Activated T-cell treated with anti-CD3 and anti-CD28 coated beads, Interleukin-2, amount 50 U/mL, for 1 hour (primary cell): ENCODE measurements around the gene CLCNKA.
"Not testable (repeated sequence)": the region's sequence is repeated elsewhere in the genome, so short reads cannot be mapped to it uniquely, and the experiment has no call there.

Experiments
- DNase-seq: peaks from one replicate; pipeline ENCODE4 v3.0.0-alpha.2; 2020

CLCNKA gene

DNA sequence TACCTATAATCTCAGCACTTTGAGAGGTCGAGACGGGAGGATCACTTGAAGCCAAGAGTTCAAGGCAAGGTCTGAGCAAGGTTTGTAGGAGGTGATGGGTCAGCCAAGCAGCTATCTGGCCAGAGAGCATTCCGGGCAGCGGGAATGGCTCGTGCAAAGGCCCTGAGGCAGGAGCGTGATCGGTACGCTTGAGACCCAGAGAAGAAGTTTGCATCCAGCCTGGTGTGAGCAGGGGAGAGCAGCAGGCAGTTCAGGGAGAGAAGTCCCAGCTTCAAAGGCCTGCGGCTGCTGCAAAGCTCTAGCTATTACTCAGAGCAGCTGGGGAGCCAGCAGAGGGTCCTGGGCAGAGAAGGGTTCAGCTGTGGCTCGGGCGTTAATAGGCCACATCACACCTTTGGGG lies 22.9 kb upstream of the CLCNKA start:
- no peak for DNase-seq

DNA sequence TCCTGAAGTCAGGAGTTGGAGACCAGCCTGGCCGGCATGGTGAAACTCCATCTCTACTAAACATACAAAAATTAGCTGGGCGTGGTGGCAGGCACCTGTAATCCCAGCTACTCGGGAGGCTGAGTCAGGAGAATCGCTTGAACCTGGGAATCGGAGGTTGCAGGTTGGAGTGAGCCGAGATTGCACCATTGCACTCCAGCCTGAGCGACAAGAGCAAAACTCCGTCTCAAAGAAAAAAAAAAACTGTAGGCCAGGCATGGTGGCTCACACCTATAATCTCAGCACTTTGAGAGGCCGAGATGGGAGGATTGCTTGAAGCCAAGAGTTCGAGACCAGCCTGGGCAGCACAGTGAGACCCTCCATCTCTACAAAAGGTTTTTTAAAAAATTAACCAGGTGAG lies 20.6 kb upstream of the CLCNKA start:
- not testable (repeated sequence) for DNase-seq

DNA sequence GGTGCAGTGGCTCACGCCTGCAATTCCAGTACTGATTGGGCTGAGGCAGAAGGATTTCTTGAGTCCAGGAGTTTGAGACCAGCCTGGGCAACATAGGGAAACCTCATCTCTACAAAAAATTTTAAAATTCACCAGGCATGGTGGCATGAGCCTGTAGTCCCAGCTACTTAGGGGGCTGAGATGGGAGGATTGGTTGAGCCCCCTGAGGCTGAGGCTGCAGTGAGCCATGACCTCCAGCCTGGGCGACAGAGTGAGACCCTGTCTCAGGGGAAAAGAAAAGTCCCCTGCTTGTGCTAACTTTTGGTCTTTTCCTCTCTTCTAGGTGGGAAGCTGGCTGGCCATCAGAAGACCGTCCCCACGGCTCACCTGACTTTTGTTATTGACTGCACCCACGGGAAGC lies 16.2 kb upstream of the CLCNKA start:
- no peak for DNase-seq

DNA sequence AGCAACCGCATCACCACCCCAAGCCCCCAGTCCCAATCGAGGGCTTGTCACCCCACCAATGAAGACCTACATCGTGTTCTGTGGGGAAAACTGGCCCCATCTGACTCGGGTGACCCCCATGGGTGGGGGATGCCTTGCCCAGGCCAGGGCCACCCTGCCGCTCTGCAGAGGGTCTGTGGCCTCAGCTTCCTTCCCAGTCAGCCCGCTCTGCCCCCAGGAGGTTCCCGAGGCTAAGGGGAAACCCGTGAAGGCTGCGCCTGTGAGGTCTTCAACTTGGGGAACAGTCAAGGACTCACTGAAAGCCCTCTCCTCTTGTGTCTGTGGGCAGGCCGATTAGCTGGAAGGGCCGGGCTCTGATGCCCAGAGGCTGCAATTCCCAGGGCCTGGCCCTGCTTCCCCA lies 15.8 kb upstream of the CLCNKA start:
- DNase-seq, result no peak

DNA sequence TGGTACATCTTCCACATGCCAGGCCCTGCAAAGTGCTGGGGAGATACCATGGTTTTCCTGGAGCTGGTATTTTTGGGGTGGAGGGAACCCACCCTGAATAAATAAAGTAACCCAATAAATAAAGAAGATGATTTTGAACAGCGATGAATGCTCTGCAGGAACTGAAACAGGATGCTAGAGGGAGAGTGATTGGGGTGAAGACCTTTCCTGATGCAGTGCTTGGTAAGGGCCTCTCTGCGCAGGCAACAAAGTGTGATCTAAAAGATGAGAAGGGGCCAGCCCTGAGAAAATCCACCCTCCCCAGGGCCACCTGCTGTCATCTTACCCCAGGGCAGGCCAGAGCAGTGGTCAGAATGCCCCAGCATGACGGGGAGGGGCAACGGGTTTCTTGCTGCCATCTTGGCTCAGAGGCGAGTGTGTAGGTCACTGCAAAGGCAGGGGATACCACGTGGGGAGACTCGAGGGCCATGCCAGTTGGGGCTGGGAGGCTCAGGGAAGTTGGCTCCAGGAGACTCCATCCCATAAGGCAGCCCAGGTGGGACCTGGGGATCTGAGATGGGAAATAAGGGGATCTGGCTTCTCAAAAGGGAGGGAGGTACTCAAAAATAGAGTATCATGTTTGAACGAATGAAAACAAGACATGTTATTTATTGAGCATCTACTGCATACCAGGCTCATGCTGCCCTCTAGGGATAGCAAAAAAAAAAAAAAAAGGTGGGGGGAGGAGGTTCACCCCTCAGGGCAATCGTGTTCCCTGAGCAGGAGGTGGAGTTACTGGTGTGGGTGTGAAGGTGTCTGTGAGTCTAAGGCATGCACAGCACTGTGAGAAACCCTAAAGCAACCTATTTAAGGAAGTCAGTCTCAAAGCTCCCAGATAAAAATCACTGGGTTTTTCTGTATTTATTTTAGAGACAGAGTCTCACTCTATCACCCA lies 15.0 kb upstream of the CLCNKA start:
- no peak for DNase-seq

DNA sequence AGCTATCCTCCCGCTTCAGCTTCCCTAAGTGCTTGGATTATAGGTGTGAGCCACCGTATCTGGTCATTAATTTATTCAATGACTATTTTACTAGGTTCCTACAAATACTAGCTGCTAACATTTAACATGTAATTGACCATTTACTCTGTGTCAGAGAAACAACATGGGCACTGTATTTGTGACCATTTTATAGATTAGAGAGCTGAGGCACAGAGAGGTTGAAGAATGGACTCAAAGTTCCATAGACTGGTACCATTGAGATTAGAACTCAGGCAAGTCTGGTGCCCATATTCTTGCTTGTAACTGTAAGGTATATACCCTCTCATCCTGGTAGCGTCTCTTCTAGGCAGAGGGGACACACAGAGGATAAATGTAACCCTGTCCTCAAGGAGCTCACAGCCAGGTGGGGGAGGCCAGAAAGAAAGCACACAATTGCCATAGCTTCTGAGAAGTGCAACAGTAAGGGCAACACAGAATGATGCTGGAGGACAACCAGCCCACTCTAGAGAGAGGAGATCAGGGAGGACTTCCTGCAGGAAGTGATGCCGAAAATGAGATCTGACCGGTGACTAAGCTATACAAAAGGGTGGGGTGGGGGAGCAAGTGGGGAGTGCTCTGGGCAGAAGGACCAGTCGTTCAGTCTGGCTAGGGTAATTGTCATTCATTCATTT lies 14.0 kb upstream of the CLCNKA start:
- DNase-seq, result no peak

DNA sequence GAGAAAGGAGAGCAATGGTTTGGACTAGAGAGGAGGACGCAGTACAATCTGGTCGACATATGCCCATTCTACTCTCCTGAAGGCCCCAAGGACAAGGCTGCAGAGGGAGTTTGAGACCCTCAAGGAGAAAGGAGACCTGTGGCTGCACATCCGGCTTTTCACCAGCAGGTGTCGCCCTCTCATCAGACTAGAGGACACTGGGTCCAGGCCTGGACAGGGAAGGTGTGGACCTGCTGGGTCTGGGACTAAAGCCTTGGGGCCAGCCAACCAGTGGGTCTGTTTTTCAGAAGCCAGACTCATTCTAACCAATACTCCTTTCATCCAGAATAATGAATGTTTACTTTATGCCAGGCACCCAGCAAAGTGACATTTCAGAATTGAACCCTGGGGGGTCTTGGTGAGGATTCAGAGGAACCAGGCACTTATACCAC lies 12.8 kb upstream of the CLCNKA start:
- peak; percentile 76 for DNase-seq

DNA sequence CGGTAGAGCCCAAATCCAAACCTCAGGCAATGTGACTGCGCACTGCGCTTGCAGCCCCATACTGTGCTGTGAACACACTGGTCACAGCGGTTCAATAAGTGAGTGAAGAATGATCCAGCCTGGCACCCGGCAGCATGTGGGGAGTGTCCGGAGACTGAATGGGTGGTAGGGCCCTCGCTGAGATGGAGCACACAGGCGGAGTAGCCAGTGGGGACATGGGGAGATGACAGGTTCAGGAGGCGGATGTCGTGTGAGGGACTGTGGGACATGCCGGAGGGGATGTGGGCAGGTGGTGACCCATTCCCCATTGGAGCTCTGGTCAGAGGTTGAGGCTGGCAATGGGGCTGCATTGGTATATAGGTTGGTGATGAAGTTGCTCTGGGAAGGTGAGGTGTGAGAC lies 12.2 kb upstream of the CLCNKA start:
- no peak for DNase-seq

DNA sequence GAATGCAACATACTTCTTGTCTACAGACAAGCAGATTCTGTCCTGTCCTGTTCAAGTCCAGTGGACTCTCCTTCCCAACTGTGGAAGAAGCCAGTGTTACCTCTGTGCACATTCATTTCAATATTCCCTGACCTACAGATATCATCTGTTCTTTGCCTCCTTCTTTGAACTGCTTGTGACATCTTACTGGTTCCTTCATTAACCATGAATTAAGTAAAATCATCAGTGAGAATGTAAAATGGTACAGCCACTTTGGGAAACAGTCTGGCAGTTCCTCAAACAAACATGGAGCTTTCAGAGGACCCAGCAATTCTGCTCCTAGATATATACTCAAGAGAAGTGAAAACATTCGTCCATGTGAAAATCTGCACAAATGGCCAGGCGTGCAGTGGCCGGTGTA lies 11.0 kb upstream of the CLCNKA start:
- DNase-seq, result no peak

DNA sequence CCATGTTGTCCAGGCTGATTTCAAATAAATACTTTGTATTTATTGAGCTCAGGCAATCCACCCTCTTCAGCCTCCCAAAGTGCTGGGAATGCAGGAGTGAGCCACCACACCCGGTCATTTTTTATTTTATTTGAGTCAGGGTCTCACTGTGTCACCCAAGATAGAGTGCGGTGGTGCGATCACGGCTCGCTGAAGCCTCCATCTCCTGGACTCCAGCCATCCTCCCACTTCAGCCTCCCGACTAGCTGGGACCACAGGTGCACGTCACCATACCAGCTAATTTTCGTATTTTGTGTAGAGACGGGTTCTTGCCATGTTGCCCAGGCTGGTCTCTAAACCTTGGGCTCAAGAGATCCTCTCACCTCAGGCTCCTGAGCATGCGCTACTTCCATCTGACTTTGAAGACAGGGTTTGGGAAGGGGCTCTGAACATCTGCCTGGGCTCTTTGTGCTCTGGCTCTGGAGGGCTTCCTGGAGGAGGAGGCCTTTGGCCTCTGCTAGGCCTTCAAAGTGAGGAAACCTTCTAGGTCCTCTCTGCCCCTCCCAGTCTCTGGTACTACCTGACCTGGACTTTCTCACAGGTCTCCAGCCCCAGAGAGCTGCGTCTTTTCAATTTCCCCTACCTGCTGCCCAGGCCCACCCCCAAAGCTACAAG lies 9.8 kb upstream of the CLCNKA start:
- DNase-seq, result no peak

DNA sequence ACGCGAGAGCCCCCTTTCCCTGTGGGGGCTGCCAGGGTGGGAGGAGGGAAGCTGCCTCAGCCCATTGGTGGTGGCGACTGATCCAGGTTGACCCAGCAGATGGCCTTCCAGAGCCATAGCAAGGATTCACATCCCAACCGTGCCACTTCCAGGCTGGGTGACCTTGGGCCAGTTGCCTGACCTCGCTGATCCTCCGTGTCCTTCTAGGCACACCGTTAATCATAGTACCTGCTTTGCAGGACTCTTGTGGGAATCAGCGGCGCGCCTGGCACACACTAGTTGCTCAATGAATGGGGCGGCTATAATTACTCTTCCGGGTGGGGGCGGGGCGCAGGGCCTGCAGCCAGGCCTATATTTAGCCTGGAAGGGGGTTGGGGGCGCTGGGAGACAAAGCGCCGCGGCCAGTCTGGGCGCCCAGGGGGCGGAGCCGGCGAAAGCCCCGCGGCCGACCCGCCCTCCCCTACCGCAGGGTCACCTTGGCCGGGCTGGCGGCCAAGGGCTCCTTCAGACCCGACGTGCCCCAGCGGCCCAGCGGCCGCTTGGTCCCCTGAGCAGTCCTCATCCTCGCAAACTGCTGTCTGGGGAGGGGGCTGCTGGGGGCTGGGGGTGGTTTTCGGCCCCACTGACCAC lies 9.1 kb upstream of the CLCNKA start:
- DNase-seq, result no peak

DNA sequence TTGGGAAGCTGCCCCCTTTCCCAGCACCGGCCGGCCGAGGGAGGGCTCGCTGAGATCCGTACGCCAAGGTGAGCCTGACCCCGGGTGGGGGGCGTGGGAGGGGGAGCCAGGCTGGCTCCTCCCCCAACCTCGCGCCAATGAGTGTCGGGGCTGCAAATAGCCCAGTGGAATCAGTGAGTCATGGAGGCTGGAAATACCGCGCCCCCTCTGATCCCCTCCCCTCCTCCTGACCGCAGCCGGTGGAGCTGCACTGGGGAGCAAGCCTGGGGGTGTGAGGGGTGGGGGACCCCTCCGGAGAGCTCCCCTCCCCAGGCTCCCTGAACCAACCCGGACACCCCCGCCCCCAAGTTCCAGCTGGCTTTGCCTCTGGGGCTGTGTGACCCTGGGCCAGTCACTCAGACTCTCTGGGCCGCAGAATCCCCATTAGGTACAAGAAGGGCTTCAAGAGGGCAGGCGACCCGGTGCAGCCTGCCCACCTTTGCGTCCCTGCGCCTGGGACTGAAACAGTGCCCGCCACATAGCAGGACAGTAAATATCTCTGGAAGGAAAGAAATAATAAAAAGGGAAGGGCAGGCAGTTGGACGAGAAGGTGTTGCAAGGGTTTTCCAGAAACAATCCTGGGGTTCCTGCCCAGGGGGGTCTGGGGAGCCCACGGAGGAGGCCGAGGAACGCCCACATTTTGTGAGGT lies 8.5 kb upstream of the CLCNKA start:
- peak; percentile 66 for DNase-seq

DNA sequence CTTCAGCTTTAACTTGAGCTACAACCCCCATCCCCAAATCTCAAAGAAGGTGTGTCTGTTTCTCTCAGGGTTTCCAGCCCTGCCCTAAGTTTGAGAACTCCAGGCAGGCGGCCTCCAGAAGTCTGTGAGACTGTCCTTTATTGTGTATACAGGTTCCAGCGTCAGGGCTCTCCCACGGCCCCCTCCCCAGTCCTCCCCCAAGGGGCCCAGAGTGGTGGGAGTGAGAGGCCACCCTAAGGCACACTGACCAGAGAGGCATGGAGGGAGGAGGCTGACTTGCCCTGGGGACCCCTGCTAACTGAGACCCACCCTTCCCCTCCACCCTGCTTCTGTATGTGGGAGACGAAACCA lies 8.0 kb upstream of the CLCNKA start:
- no peak for DNase-seq

DNA sequence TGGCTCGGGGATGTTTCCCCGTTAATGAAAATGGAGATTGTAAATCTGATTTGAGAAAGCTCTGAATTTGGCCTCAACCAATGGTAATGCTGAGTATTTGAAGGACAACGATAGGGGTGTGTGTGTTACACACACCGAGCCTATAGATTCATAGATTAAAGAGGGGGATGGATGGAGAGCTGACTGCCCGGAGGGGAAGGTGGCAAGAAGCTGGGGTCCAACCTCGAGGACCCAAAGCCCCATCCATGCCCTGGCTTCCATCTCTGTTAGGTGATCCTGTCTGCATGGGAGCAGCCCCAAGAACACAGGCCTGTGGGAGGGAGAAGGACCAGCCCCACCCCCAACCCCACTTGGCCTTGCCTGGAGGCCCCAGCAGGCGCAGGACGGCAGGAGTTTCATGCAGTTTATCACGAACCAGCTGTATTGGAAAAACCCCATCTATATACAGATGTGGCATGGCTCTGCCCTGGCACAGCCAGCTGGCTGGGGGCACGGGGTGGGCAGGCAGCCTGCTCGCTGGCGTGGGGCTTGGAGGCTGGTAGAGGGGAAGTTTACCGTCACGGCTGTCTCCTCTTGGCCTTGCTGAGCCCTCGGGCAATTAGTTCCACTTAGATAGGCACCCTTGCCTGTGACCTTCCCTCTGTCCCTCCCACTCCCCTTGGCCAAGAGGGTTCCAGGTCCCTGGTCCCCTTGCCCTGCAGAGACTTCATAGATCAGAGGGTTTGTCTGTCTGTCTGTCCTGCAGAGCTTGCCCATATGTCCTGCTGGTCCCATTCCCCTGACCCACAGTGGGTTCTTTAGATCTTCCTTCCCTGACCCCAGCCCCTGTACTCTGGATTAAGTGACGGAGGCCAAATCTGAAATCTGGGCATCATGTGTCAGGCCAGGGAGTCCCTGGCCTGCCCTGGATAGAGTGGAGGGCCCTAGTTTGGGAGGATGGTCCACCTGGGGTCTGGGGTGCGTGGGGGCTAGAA lies 7.0 kb upstream of the CLCNKA start:
- DNase-seq, result no peak

DNA sequence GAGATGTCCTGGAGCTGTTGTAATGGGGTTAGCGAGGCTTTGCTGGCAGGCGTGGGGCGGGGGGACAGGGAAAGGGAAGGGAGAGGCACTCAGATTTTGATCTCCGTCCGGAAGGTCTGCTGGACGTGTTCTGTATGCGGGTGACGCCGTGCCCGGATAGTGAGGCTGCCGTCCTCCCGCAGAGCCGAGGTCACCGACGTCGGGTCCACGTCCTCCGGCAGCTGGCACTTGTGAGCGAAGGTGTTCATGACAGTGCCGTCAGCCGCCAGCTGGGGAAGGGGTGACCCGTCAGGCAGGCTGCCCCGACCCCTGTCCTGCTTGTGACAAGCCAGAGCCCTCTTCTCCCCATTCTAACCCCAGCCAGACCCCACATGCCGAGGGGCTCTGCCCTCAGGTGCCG lies 6.3 kb upstream of the CLCNKA start:
- DNase-seq, result no peak

DNA sequence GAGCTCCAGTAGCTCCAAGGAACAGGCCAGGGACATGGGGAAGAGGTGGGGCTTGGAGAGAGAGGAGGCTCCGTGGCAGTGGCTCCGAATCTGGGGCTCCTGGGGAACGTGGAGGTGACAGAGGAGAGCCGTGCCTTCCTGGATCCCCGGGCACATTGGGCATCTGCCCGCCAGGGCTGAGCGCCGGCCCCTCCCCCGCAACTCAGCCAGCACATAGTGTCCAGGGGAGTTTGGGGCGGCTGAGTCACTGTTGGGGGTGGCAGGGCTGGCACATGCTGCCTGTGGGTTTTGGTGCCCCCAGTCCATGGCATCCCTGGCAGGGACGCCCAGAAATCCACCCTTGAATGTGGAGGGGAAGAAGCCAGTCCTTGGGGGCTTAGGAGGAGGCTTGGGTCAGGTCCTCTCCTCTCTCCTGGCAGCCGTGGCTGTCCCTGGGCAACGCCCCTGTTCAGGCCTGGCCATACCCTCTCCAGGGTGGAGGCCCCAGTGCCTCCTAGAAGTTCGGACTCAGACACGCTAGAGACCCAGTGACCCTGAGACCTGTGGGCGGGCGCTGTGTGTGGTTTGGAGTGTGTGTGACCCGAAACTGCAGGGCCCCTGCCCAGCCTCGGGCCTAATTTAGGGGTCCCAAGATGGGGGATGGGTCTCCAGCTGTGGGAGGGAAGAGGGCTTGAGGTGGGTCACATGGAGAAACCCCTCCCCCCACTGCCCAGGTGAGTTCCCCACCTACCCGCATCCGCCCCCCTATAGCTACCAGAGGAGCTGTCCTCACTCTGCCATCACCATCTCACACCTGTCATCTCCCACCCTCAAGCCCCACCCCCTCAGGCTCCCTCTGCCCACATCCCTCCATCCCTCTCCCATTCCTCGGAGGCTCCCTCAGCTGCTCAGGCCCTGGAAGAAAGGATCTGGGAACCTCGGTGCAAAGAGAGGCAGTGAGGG lies 5.6 kb upstream of the CLCNKA start:
- DNase-seq, result no peak

DNA sequence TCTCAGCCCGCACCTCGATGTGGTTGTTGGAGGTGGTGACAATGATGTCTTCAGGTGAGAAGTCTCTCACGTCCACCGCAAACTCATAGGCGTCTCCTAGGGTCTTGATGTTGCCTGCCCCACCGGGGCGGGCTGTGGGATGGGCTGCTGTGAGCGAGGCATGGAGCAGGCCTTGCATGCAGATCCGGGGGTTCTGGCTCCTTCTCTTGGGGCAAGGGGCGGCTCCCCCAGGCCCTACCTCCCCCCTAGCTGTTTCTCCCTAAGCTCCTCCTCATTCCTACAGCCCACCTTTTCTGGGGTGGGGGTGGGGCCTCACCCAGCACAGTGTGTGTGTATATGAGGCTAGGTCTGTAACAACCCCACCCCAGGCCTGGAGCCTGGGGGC lies 4.8 kb upstream of the CLCNKA start:
- no peak for DNase-seq

DNA sequence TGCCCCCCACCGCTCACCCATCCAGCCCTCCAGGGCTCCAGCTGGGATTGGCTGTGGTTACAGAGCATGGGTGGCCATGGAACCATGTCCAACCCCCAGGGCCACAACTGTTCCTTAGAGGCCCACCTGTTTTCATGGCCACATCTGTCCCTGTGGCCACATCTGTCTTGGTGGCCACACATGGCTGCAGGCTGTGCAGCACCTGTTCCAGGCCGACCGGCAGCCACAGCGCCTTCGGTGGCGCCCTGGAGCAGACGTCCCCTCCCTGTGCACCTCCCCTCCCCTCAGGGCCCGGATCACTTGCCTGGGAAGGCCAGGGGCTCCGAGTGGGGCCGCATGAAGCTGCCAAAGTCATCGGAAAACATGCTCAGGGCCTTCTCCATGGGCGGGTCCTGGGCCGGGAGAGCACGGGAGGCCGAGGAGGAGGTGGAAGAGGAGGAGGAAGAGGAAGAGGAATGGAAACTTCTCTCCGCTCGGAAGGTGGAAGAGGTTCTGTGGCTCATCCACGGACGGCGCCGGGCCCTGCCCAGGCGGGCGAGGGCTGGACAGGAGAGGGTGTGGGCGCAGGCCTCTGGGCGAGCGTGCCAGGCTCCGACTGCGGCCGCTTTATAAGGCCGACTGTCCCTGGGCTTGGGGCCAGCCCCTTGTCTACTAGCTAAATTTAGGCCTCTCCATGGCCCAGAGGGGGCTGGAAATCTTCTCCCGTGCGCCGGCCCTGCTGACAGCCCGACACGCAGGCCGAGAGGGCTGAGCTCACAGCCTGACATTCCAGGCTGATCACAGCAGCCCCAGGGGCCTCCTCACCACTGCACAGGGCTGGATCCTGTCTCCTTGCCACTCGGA lies 4.2 kb upstream of the CLCNKA start, which contains the start of gene HSPB7:
Gene HSPB7 (minus strand): TSS at position 583 of the 843 bp plus-strand sequence. CDS start 80 bp downstream, at position 503.
- DNase-seq, result no peak

DNA sequence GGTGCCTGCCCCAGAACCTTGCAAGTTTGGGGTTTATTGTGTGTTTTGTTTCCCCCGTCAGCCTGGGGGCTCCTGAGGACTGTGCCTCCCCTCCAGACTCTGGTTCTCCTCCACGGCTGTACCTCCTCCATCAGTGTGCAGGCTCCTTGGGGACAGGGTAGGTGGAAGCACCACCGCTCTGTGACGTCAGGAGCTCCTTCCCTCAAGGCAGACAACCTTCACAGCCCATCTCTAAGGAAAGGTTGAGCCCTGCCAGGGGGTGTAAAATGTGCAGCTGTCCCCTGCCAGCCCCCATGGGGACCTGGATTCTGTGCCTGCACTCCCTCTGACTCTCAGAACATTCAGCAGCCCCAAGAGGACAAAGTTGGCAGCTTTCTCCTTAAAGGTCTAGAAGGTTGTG lies 3.5 kb upstream of the CLCNKA start:
- DNase-seq, result no peak
